PFSK-1 (cell line): ENCODE data around the gene CLPSL1.

Experiments
- FOXP2 ChIP-seq: optimal IDR thresholded peaks from 2 replicates; pipeline ENCODE3; 2011; ENCODE audit warnings: borderline replicate concordance, control low read depth, inconsistent platforms; ENCODE audit not compliant: insufficient read depth; ENCODE audit errors: extremely low read length, extremely low read depth
- POLR2AphosphoS5 ChIP-seq: IDR thresholded peaks from 2 replicates; pipeline ENCODE4 v1.6.1; 2012; ENCODE audit warnings: low read depth, mild to moderate bottlenecking, control low read depth, low read length, moderate library complexity
- REST ChIP-seq, 2 experiments: IDR thresholded peaks; 2 replicates each; pipeline versions ENCODE4 v1.6.1 to v1.8.0; 2011 to 2012; ENCODE audit warnings: low read depth in 2 of 2, low read length in 2 of 2, control low read depth in 1 of 2, inconsistent platforms in 1 of 2, mild to moderate bottlenecking in 1 of 2, moderate library complexity in 1 of 2; ENCODE audit not compliant: insufficient read depth in 1 of 2
- SIN3A ChIP-seq: IDR thresholded peaks from 2 replicates; pipeline ENCODE4 v1.6.1; 2012; ENCODE audit warnings: mild to moderate bottlenecking, low read length, moderate library complexity, borderline replicate concordance; ENCODE audit not compliant: insufficient read depth
- TAF1 ChIP-seq: IDR thresholded peaks from 2 replicates; pipeline ENCODE4 v1.6.1; 2012; ENCODE audit warnings: low read length, control low read depth, borderline replicate concordance; ENCODE audit not compliant: insufficient read depth

The CLPSL1 gene

GRCh38 chr6:35781290-35781689 lies 471 bp downstream of the CLPSL1 start:
- TF ChIP-seq FOXP2 (no peak), SIN3A (no peak), REST (IDR thresholded peaks at IDR 0.05; ENCODE audit: insufficient read depth in 1 of 2, low read depth in 2 of 2, low read length in 2 of 2) (no peak), POLR2AphosphoS5 (no peak), TAF1 (no peak)

- no peak for TF ChIP-seq POLR2AphosphoS5
- TF ChIP-seq REST (IDR thresholded peaks at IDR 0.05; ENCODE audit: insufficient read depth in 1 of 2, low read depth in 2 of 2, low read length in 2 of 2): no peak
- no peak for TF ChIP-seq TAF1
- TF ChIP-seq FOXP2: no peak
- TF ChIP-seq SIN3A: no peak
Observed at GRCh38 chr6:35782424-35782823, 1.6 kb downstream of the CLPSL1 start.

GRCh38 chr6:35784200-35784599 lies 3.4 kb downstream of the CLPSL1 start:
- TF ChIP-seq SIN3A: no peak
- TF ChIP-seq TAF1: no peak
- TF ChIP-seq FOXP2: no peak
- no peak for TF ChIP-seq REST (IDR thresholded peaks at IDR 0.05; ENCODE audit: insufficient read depth in 1 of 2, low read depth in 2 of 2, low read length in 2 of 2)
- TF ChIP-seq POLR2AphosphoS5: no peak

- TF ChIP-seq FOXP2 (no peak), TAF1 (no peak), POLR2AphosphoS5 (no peak), SIN3A (no peak), REST (IDR thresholded peaks at IDR 0.05; ENCODE audit: insufficient read depth in 1 of 2, low read depth in 2 of 2, low read length in 2 of 2) (no peak)
Observed at GRCh38 chr6:35786272-35786671, 5.5 kb downstream of the CLPSL1 start.

GRCh38 chr6:35786810-35787209 lies 6.0 kb downstream of the CLPSL1 start:
- no peak for TF ChIP-seq TAF1
- no peak for TF ChIP-seq POLR2AphosphoS5
